Measurements from ENCODE around the gene SHISAL2A. TPM values are rescaled to one million over a fixed set of nuclear protein-coding genes. Genes with fewer than 3 reads are reported as not detected.

Gene SHISAL2A
- total and polyA plus RNA-seq, 12 donors, result 0.11 to 1.9 (median 0.55) TPM; not detected in 3

- intact Hi-C loops (cut with DNase I), result no loop called here
- 72 to 78% (median 76%) methylated on average over 5 to 8 of the region's 8 CpGs for WGBS, 4 donors
Measured at GRCh38 chr1:52676249-52676903, 43.4 kb downstream of the SHISAL2A start.

DNA sequence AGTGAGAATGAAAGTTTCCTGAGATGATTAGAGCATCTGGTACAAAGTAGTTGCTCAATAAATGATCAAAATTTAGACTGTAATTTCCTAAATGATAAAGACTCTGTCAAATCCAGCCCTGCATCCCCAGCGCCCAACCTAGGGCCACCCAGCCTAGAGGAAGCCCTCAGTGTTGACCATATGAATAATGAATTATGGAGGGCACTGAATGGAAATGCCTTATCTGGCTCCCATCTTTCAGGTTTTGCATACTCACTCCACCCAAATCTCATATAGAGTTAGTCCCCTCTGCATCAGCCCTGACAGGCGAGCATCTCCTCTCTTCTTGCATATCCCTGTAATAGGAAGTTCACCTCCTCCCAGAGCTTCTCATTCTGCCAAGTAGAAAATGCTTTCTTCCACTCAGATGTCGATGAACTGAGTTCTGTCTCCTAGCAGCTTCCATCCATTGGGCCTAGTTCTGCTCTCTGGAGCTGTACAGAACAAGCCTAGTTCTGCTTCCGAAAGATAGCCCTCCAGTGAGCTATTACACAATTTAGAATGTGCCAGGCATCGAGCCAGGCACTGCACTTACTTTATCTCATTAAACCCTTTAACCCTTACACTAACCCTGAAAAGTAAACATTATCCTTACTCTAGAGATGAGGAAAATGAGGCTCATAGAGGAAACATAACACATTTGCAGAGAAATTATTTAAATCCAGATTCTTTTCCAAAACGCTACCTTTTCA is 44.3 kb downstream of the SHISAL2A start:
- peaks cover 0 to 18% of the 10 kb centered on the region in 2 donors for H3K4me1 ChIP-seq (replicated peaks in 1 of 2)
- TF ChIP-seq, protein P1, sequence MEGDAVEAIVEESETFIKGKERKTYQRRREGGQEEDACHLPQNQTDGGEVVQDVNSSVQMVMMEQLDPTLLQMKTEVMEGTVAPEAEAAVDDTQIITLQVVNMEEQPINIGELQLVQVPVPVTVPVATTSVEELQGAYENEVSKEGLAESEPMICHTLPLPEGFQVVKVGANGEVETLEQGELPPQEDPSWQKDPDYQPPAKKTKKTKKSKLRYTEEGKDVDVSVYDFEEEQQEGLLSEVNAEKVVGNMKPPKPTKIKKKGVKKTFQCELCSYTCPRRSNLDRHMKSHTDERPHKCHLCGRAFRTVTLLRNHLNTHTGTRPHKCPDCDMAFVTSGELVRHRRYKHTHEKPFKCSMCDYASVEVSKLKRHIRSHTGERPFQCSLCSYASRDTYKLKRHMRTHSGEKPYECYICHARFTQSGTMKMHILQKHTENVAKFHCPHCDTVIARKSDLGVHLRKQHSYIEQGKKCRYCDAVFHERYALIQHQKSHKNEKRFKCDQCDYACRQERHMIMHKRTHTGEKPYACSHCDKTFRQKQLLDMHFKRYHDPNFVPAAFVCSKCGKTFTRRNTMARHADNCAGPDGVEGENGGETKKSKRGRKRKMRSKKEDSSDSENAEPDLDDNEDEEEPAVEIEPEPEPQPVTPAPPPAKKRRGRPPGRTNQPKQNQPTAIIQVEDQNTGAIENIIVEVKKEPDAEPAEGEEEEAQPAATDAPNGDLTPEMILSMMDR (IDR thresholded peaks at IDR 0.05), result no peak
- TF ChIP-seq POLR2A (IDR thresholded peaks at IDR 0.05), result no peak
- H3K27me3 ChIP-seq, result no peaks in the 10 kb centered on the region
- 50 to 76% (median 58%) methylated on average over 6 of the region's 6 CpGs for WGBS, 4 donors
- H3K36me3 ChIP-seq (replicated peaks in 1 of 2), result no peaks in the 10 kb centered on the region
- peak in 6 of 7 donors; percentile 41 to 84 (median 54) for DNase-seq
- peak overlapping the region in 2 of 5 donors; percentile 48 to 61 for H3K27ac ChIP-seq
- intact Hi-C loops (cut with DNase I), result no loop called here
- H3K4me3 ChIP-seq, result no peak overlapping the region
- no peaks in the 10 kb centered on the region for H3K9me3 ChIP-seq (replicated peaks in 1 of 3)

More at GRCh38 chr1:52676249-52676903, 43.4 kb downstream of the SHISAL2A start:
- Histone ChIP-seq H3K27ac (peak overlapping the region in 2 of 5 donors; percentile 48 to 61), H3K4me1 (replicated peaks in 1 of 2) (peaks cover 0 to 18% of the 10 kb centered on the region in 2 donors), H3K27me3 (no peaks in the 10 kb centered on the region), H3K4me3 (no peak overlapping the region), H3K36me3 (replicated peaks in 1 of 2) (no peaks in the 10 kb centered on the region), H3K9me3 (replicated peaks in 1 of 3) (no peaks in the 10 kb centered on the region)
- no peak for TF ChIP-seq POLR2A (IDR thresholded peaks at IDR 0.05)
- TF ChIP-seq, protein P1 (IDR thresholded peaks at IDR 0.05), result no peak
- peak; percentile 41 to 78 (median 58) for DNase-seq

DNA sequence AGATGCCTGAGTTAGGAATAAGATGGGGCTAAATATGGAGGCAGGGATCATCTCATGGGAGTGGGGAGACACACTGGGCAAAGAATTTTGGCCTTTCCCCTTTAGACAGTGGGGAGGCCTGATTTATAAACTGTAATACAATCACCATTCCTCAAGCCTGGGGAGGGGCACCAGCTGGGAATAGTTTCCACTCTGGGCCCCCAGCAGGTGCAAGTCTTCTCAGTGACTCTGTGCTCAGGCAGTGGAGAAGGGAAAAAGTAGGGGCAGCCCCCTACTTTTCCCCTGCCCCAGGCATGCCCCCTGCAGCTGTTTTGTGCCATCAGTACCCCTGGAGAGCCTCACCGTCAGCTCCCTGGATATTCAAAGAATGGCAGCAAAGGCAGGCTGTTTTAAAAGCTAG is 46.1 kb downstream of the SHISAL2A start:
- Histone ChIP-seq H3K9me3 (replicated peaks in 1 of 3) (no peaks in the 10 kb centered on the region), H3K27ac (no peak overlapping the region), H3K36me3 (replicated peaks in 1 of 2) (no peaks in the 10 kb centered on the region), H3K4me1 (replicated peaks in 1 of 2) (peaks cover 0 to 18% of the 10 kb centered on the region in 2 donors), H3K27me3 (no peaks in the 10 kb centered on the region), H3K4me3 (no peak overlapping the region)
- no peak for DNase-seq
- TF ChIP-seq, protein P1 (IDR thresholded peaks at IDR 0.05), result no peak
- TF ChIP-seq POLR2A (IDR thresholded peaks at IDR 0.05), result no peak
- 86 to 100% (median 94%) methylated on average over 1 of the region's 1 CpG for WGBS, 4 donors
- intact Hi-C loops (cut with DNase I), result no loop called here

GRCh38 chr1:52679498-52679897 is 46.5 kb downstream of the SHISAL2A start:
- Histone ChIP-seq H3K4me3 (no peak overlapping the region), H3K27ac (no peak overlapping the region), H3K9me3 (replicated peaks in 1 of 3) (no peaks in the 10 kb centered on the region), H3K27me3 (no peaks in the 10 kb centered on the region), H3K4me1 (replicated peaks in 1 of 2) (peaks cover 0 to 18% of the 10 kb centered on the region in 2 donors), H3K36me3 (replicated peaks in 1 of 2) (no peaks in the 10 kb centered on the region)
- DNase-seq, result no peak
- 90 to 97% (median 94%) methylated on average over 5 of the region's 5 CpGs for WGBS, 4 donors
- intact Hi-C loops (cut with DNase I), result no loop called here
- TF ChIP-seq, protein P1 (IDR thresholded peaks at IDR 0.05), result no peak
- TF ChIP-seq POLR2A (IDR thresholded peaks at IDR 0.05), result no peak

All from adrenal gland (tissue), 12 donors.